Progenitor cell of endocrine pancreas (in vitro differentiated cells): ENCODE results near the gene SPATA2. TPM values are rescaled to one million over a fixed set of nuclear protein-coding genes. Genes with fewer than 3 reads are reported as not detected.

Experiments
- DNase-seq: peaks from one replicate; pipeline ENCODE4 v3.0.0; 2021; ENCODE audit warnings: low spot score; ENCODE audit not compliant: unreplicated experiment
- H3K27ac Mint-ChIP-seq: 2 replicates; pipeline ENCODE4 v1.8.0; 2021; ENCODE audit warnings: mild to moderate bottlenecking, moderate library complexity, mixed read lengths
- H3K27me3 Mint-ChIP-seq: 2 replicates; pipeline ENCODE4 v1.8.0; 2021; ENCODE audit warnings: mixed read lengths
- H3K36me3 Mint-ChIP-seq: 2 replicates; pipeline ENCODE4 v1.8.0; 2022; ENCODE audit warnings: mixed read lengths; ENCODE audit not compliant: insufficient read depth
- H3K4me1 Mint-ChIP-seq: 2 replicates; pipeline ENCODE4 v1.8.0; 2021; ENCODE audit warnings: low read depth, mixed read lengths
- H3K4me3 Mint-ChIP-seq: 2 replicates; pipeline ENCODE4 v1.8.0; 2021; ENCODE audit warnings: low read depth, mild to moderate bottlenecking, moderate library complexity, mixed read lengths
- H3K9me3 Mint-ChIP-seq: 2 replicates; pipeline ENCODE4 v1.8.0; 2021; ENCODE audit warnings: low read depth, mixed read lengths
- CTCF ChIP-seq: fragments of 200-600 bp; sonication (generic); IDR thresholded peaks from one replicate; pipeline ENCODE4 v1.5.0; 2021; ENCODE audit warnings: antibody characterized with exemption, mild to moderate bottlenecking; ENCODE audit not compliant: unreplicated experiment
- total RNA-seq: library from RNA; stranded (reverse); gene quantifications from 2 replicates; pipeline ENCODE4 v1.2.1, GENCODE V29; 2021

The SPATA2 gene
- total RNA-seq, 1 donor from 2014 or later = 9.5 TPM

GRCh38 chr20:49882171-49882970, 33.0 kb downstream of the SPATA2 start:
- Mint-ChIP-seq H3K36me3 (peaks cover 2% of the 10 kb centered on the region), H3K9me3 (no peaks in the 10 kb centered on the region), H3K4me3 (no peak overlapping the region), H3K27me3 (no peaks in the 10 kb centered on the region), H3K4me1 (peaks cover 12% of the 10 kb centered on the region), H3K27ac (no peak overlapping the region)
- no peak for DNase-seq
- no peak for TF ChIP-seq CTCF

GRCh38 chr20:49880724-49881445, 34.4 kb downstream of the SPATA2 start:
- no peak for TF ChIP-seq CTCF
- H3K36me3 Mint-ChIP-seq = peaks cover 2% of the 10 kb centered on the region
- DNase-seq = no peak
- H3K27me3 Mint-ChIP-seq = no peaks in the 10 kb centered on the region
- no peaks in the 10 kb centered on the region for H3K9me3 Mint-ChIP-seq
- no peak overlapping the region for H3K4me3 Mint-ChIP-seq
- H3K4me1 Mint-ChIP-seq = peaks cover 2% of the 10 kb centered on the region
- no peak overlapping the region for H3K27ac Mint-ChIP-seq

GRCh38 chr20:49880177-49880576, 35.2 kb downstream of the SPATA2 start:
- Mint-ChIP-seq H3K4me3 (no peak overlapping the region), H3K27me3 (no peaks in the 10 kb centered on the region), H3K4me1 (peaks cover 2% of the 10 kb centered on the region), H3K27ac (no peak overlapping the region), H3K36me3 (peaks cover 2% of the 10 kb centered on the region), H3K9me3 (no peaks in the 10 kb centered on the region)
- TF ChIP-seq CTCF = no peak
- no peak for DNase-seq

- no peaks in the 10 kb centered on the region for H3K9me3 Mint-ChIP-seq
- no peak overlapping the region for H3K4me3 Mint-ChIP-seq
- no peak for TF ChIP-seq CTCF
- H3K4me1 Mint-ChIP-seq = peaks cover 2% of the 10 kb centered on the region
- DNase-seq = no peak
- no peak overlapping the region for H3K27ac Mint-ChIP-seq
- H3K36me3 Mint-ChIP-seq = peaks cover 2% of the 10 kb centered on the region
- H3K27me3 Mint-ChIP-seq = no peaks in the 10 kb centered on the region
These were observed 36.4 kb downstream of the SPATA2 start for GRCh38 chr20:49878977-49879376.

GRCh38 chr20:49877386-49877921, 37.9 kb downstream of the SPATA2 start:
- no peaks in the 10 kb centered on the region for H3K9me3 Mint-ChIP-seq
- H3K4me1 Mint-ChIP-seq = peaks cover 2% of the 10 kb centered on the region
- no peaks in the 10 kb centered on the region for H3K27me3 Mint-ChIP-seq
- no peak overlapping the region for H3K27ac Mint-ChIP-seq
- DNase-seq = no peak
- peaks cover 5% of the 10 kb centered on the region for H3K36me3 Mint-ChIP-seq
- H3K4me3 Mint-ChIP-seq = no peak overlapping the region
- TF ChIP-seq CTCF = no peak
